Activated B cell treated with CpG ODN at 0.5 μM for 24 hours (primary cell): ENCODE results near the gene SLC35F4. TPM values are rescaled to one million over a fixed set of nuclear protein-coding genes. Genes with fewer than 3 reads are reported as not detected.

Experiments used
- ATAC-seq: fragments of 200-7000 bp; cut with Tn5 transposase; one replicate; pipeline ENCODE4 v1.10.0; 2021; ENCODE audit warnings: low read depth, mild to moderate bottlenecking, moderate library complexity
- CTCF ChIA-PET: fragments of 350-600 bp; sonication (Branson Sonifier 250); formaldehyde crosslinking; loops from one replicate; lab custom pipeline; 2021; ENCODE audit warnings: antibody characterized with exemption; lab: Charles Lee
- POLR2A ChIA-PET: fragments of 350-600 bp; sonication (Branson Sonifier 250); formaldehyde crosslinking; loops from one replicate; lab custom pipeline; 2021; ENCODE audit warnings: antibody characterized with exemption; lab: Charles Lee
- DNase-seq: peaks from one replicate; pipeline ENCODE4 v3.0.0; 2022
- H3K27ac Mint-ChIP-seq: one replicate; pipeline ENCODE4 v1.8.0; 2020; ENCODE audit warnings: mixed read lengths
- H3K27me3 Mint-ChIP-seq: one replicate; pipeline ENCODE4 v1.8.0; 2021; ENCODE audit warnings: mixed read lengths
- H3K36me3 Mint-ChIP-seq: one replicate; pipeline ENCODE4 v1.8.0; 2021; ENCODE audit warnings: low read depth, mixed read lengths
- H3K4me1 Mint-ChIP-seq: one replicate; pipeline ENCODE4 v1.8.0; 2021; ENCODE audit warnings: mixed read lengths
- H3K4me3 Mint-ChIP-seq: one replicate; pipeline ENCODE4 v1.8.0; 2020; ENCODE audit warnings: mild to moderate bottlenecking, mixed read lengths
- H3K9me3 Mint-ChIP-seq: one replicate; pipeline ENCODE4 v1.8.0; 2020; ENCODE audit warnings: mixed read lengths
- CTCF ChIP-seq: fragments of 200-600 bp; IDR thresholded peaks from one replicate; pipeline ENCODE4 v1.8.0; 2022; ENCODE audit warnings: antibody characterized with exemption, mild to moderate bottlenecking
- intact Hi-C: fragments of 100-400 bp; cut with micrococcal nuclease; formaldehyde crosslinking; loops from one replicate; pipeline ENCODE4 v1.15.1; 2024
- total RNA-seq: library from RNA; stranded (reverse); gene quantifications from 2 replicates; pipeline ENCODE4 v1.2.3, GENCODE V29; 2022

Gene SLC35F4
- total RNA-seq, 1 donor from 2014 or later: not detected

- no peaks in the 10 kb centered on the region for H3K36me3 Mint-ChIP-seq
- H3K4me1 Mint-ChIP-seq: no peaks in the 10 kb centered on the region
- POLR2A ChIA-PET: no interaction called here
- no peak for ATAC-seq
- no peaks in the 10 kb centered on the region for H3K9me3 Mint-ChIP-seq
- DNase-seq: no peak
- intact Hi-C loops: no loop called here
- CTCF ChIA-PET: no interaction called here
- TF ChIP-seq CTCF: no peak
- no peak overlapping the region for H3K27ac Mint-ChIP-seq
- H3K27me3 Mint-ChIP-seq: peaks cover 4% of the 10 kb centered on the region
- no peak overlapping the region for H3K4me3 Mint-ChIP-seq
Observed at GRCh38 chr14:57834001-57834598, 31.8 kb downstream of the SLC35F4 start.

- Mint-ChIP-seq H3K36me3 (no peaks in the 10 kb centered on the region), H3K4me1 (no peaks in the 10 kb centered on the region), H3K27me3 (peaks cover 4% of the 10 kb centered on the region), H3K4me3 (no peak overlapping the region), H3K27ac (no peak overlapping the region), H3K9me3 (no peaks in the 10 kb centered on the region)
- no peak for DNase-seq
- intact Hi-C loops: no loop called here
- TF ChIP-seq CTCF: no peak
- CTCF ChIA-PET: no interaction called here
- POLR2A ChIA-PET: no interaction called here
- no peak for ATAC-seq
Observed at GRCh38 chr14:57833323-57833722, 32.6 kb downstream of the SLC35F4 start.

GRCh38 chr14:57831981-57832380 is 33.9 kb downstream of the SLC35F4 start:
- no peaks in the 10 kb centered on the region for H3K4me1 Mint-ChIP-seq
- H3K27me3 Mint-ChIP-seq: peaks cover 3% of the 10 kb centered on the region
- no peak for TF ChIP-seq CTCF
- CTCF ChIA-PET: no interaction called here
- no peak for ATAC-seq
- no peak for DNase-seq
- H3K9me3 Mint-ChIP-seq: no peaks in the 10 kb centered on the region
- POLR2A ChIA-PET: no interaction called here
- no peaks in the 10 kb centered on the region for H3K36me3 Mint-ChIP-seq
- H3K4me3 Mint-ChIP-seq: no peak overlapping the region
- no peak overlapping the region for H3K27ac Mint-ChIP-seq
- intact Hi-C loops: no loop called here

GRCh38 chr14:57828713-57829112 is 37.2 kb downstream of the SLC35F4 start:
- Mint-ChIP-seq H3K4me3 (no peak overlapping the region), H3K27ac (no peak overlapping the region), H3K27me3 (peaks cover 8% of the 10 kb centered on the region), H3K9me3 (peaks cover 3% of the 10 kb centered on the region), H3K36me3 (no peaks in the 10 kb centered on the region), H3K4me1 (no peaks in the 10 kb centered on the region)
- ChIA-PET CTCF (no interaction called here), POLR2A (no interaction called here)
- no peak for DNase-seq
- intact Hi-C loops: no loop called here
- no peak for ATAC-seq
- no peak for TF ChIP-seq CTCF

GRCh38 chr14:57823015-57823660 is 42.8 kb downstream of the SLC35F4 start:
- Mint-ChIP-seq H3K27me3 (peaks cover 5% of the 10 kb centered on the region), H3K9me3 (peaks cover 3% of the 10 kb centered on the region), H3K36me3 (no peaks in the 10 kb centered on the region), H3K4me3 (no peak overlapping the region), H3K27ac (no peak overlapping the region), H3K4me1 (no peaks in the 10 kb centered on the region)
- ChIA-PET CTCF (no interaction called here), POLR2A (no interaction called here)
- intact Hi-C loops: no loop called here
- no peak for TF ChIP-seq CTCF
- DNase-seq (no peak), ATAC-seq (no peak)
